Activated naive CD8-positive, alpha-beta T cell treated with anti-CD3 and anti-CD28 coated beads, Interleukin-2, amount 50 U/mL, for 24 hours (primary cell): Measurements from ENCODE around the gene NAA10.

Source experiments
- ATAC-seq: fragments of 150-1000 bp; cut with Tn5 transposase; one replicate; pipeline ENCODE4 v1.10.0; 2021
- DNase-seq: peaks from one replicate; pipeline ENCODE4 v3.0.0; 2021
- H3K27ac Mint-ChIP-seq: one replicate; pipeline ENCODE4 v1.8.0; 2021; ENCODE audit warnings: mild to moderate bottlenecking, mixed read lengths
- H3K27me3 Mint-ChIP-seq: one replicate; pipeline ENCODE4 v1.8.0; 2021; ENCODE audit warnings: mixed read lengths
- H3K36me3 Mint-ChIP-seq: one replicate; pipeline ENCODE4 v1.8.0; 2021; ENCODE audit warnings: low read depth, mixed read lengths
- H3K4me1 Mint-ChIP-seq: one replicate; pipeline ENCODE4 v1.8.0; 2021; ENCODE audit warnings: mixed read lengths
- H3K4me3 Mint-ChIP-seq: one replicate; pipeline ENCODE4 v1.8.0; 2021; ENCODE audit warnings: mild to moderate bottlenecking, moderate library complexity, mixed read lengths
- H3K9me3 Mint-ChIP-seq: one replicate; pipeline ENCODE4 v1.8.0; 2021; ENCODE audit warnings: mixed read lengths

The NAA10 gene

DNA sequence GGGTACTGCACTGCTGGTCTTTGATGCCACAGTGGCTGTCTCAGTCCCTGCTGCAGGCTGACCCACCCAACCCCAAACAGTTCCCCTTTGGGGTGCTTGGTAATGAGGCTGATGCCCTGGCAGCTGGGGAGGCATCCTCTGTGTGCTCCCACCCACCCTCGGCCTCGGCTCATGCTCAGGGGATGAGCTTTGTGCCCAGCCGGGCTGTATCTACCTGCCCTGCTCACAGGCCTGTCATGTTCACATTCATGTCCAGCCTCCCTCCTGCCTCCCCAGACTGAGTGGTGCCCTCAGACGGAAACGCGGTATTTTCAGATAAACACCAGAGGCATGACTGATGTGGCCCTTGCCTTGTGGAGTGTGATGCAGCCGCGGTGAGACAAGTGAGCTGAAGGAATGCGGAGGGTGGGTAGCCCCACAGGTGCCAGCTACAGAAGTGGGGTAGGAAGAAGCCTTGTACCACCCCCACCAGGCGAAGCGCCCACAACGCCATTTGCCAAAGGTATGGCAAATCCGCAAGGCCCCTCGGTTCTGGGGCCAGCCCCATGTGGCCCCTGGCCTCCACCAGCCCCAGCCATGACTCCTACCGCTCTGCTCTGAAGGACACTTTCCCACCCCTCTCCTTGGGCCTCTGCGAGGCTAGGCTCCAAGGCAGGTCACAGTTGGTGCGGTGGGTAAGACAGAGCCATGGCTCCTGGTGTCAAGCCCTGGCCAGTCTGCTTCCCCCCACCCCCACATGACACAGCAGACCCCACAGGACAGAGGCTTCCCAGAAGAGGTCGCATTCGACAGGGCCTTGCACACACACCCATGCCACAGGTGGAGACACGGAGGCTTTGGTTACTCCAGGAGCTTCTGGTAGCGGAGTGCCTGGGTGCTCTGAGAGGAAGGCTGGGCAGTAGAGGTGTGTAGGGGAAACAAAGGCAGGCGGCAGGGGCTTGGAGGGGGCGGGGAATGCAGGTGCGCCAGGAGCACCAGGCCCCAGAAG lies 11.4 kb upstream of the NAA10 start:
- Mint-ChIP-seq H3K36me3 (peaks cover 14% of the 10 kb centered on the region), H3K4me1 (peaks cover 45% of the 10 kb centered on the region), H3K27me3 (no peaks in the 10 kb centered on the region), H3K27ac (no peak overlapping the region), H3K4me3 (no peak overlapping the region), H3K9me3 (no peaks in the 10 kb centered on the region)
- DNase-seq (no peak), ATAC-seq (no peak)

DNA sequence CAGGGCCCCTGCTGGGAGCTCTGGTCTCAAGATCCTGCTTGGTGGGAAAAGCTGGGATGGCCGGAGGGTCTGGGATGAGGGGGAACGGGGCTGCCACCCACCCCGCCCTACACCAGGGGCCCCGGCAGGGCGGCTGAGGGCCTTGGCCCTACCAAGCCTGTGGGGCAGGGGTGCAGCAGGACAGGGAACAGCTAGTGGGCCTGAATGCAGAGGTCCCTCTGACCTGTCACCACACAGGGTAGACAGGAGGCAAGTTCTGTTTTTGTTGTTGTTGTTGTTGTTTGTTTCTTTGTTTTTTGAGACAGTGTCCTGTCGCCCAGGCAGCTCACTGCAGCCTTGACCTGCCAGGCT lies 9.9 kb upstream of the NAA10 start:
- ATAC-seq (no peak), DNase-seq (no peak)
- Mint-ChIP-seq H3K9me3 (no peaks in the 10 kb centered on the region), H3K27me3 (no peaks in the 10 kb centered on the region), H3K4me3 (peak overlapping the region; percentile 80), H3K27ac (no peak overlapping the region), H3K36me3 (peaks cover 6% of the 10 kb centered on the region), H3K4me1 (peaks cover 39% of the 10 kb centered on the region)

DNA sequence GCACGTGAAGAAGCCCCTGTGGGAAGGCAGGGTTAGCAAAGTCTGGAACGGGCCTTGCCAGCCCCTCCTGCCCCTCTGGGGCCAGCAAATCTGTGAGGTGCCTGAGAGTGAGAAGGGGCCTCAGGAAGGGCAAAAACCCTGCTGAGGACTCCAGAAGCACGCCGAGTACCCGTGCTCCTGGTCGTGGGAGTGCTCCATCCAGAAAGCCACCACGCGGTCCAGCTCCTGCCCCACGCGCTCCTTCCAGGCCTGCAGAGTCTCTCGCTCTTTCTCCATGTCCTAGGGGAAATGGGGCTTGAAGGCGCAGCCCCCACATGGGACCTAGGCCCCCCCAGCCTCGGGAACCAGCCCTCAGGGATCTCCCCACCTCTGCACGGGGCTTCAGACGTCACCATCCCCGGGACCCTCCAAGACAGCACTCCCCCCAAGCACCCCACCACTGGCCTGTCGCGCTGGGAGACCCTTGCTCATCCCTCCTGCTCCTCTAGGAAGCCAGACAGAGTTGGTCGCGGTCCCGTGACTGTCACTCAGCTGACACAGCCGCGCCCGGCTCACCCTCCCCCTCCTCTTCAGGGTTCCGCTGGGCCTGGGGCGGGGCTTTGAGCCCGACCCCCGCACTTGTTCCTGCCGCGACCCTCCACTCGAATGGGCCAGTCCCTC lies 9.4 kb upstream of the NAA10 start, which contains the start of gene RENBP:
Gene RENBP (minus strand): TSS at position 504 of the 660 bp plus-strand sequence. CDS start 33 bp downstream, at position 471.
- ATAC-seq (no peak), DNase-seq (peak; percentile 42)
- peaks cover 4% of the 10 kb centered on the region for H3K36me3 Mint-ChIP-seq
- H3K4me1 Mint-ChIP-seq = peaks cover 34% of the 10 kb centered on the region
- H3K9me3 Mint-ChIP-seq = no peaks in the 10 kb centered on the region
- H3K27ac Mint-ChIP-seq = peak within 1 kb of the TSS; percentile 54
- H3K4me3 Mint-ChIP-seq = peak within 1 kb of the TSS; percentile 80
- no peaks in the 10 kb centered on the region for H3K27me3 Mint-ChIP-seq

DNA sequence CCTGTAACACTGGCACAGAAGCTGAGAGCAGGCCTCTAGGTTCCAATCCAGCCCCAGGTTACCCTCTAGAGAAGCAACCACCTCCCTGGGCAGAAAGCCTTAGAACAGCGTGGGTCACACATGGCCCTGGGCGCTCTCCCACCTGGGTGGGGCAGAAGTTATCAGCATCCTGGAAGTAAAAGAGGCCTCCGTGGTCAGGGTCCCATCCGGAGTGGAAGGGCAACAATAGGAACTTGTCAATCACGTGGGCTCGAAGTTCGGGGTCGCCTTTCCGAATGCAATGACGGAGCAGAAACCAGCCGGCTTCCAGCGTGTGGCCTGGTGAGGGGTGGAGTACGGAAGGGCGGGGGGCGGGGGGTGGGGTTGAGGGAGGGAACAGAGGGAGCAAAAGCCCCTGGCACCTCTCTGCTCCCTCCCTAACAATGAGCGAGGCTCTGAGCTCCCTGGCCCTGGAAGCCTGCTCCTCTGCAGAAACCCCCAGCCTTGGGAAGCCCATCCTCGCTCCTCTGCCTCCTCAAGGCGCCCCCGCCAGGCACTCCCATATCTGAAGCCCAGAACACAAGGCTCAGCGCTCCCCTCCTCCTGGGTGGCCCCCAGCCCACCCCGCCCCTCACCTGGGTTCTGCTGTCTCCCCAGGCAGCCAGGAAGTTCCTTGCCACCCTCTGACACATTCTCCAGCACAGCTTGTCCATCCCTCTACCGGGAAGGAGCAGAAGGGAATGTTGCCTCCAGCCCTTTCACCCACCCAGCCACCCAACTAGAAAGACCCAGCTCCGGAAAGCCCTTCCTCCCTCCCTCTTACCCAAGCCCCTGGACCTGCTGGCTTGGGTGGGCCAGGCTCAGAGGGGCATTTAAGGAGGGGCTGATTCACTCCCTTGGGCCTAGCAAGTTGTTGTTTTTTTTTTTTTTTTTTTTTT lies 6.8 kb upstream of the NAA10 start:
- peaks cover 27% of the 10 kb centered on the region for H3K4me1 Mint-ChIP-seq
- DNase-seq (no peak), ATAC-seq (no peak)
- H3K36me3 Mint-ChIP-seq = peaks cover under 1% of the 10 kb centered on the region
- peak overlapping the region; percentile 89 for H3K27ac Mint-ChIP-seq
- peak overlapping the region; percentile 76 for H3K4me3 Mint-ChIP-seq
- no peaks in the 10 kb centered on the region for H3K9me3 Mint-ChIP-seq
- H3K27me3 Mint-ChIP-seq = no peaks in the 10 kb centered on the region

DNA sequence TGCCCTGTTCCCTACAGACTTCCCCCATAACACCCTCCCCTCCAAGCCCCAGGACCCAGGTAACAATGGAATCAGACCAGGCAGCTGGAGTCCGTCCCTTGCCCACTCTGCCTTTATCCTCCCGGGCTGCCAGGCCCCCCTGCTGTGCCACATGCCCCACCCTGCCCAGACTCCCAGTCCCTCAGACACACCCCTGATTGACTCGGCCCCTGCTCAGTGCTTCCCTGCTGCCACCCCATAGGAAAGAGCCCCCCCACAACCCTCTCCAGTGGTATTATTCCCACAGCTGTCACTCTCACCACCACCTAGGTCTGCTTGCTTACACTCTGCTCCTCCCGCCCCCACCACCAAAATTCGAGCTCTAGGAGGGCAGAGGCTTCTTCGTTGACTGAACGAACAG lies 4.7 kb upstream of the NAA10 start:
- no peaks in the 10 kb centered on the region for H3K27me3 Mint-ChIP-seq
- ATAC-seq (no peak), DNase-seq (no peak)
- peaks cover 34% of the 10 kb centered on the region for H3K4me1 Mint-ChIP-seq
- H3K4me3 Mint-ChIP-seq = no peak overlapping the region
- H3K36me3 Mint-ChIP-seq = peaks cover 2% of the 10 kb centered on the region
- H3K9me3 Mint-ChIP-seq = no peaks in the 10 kb centered on the region
- H3K27ac Mint-ChIP-seq = no peak overlapping the region

DNA sequence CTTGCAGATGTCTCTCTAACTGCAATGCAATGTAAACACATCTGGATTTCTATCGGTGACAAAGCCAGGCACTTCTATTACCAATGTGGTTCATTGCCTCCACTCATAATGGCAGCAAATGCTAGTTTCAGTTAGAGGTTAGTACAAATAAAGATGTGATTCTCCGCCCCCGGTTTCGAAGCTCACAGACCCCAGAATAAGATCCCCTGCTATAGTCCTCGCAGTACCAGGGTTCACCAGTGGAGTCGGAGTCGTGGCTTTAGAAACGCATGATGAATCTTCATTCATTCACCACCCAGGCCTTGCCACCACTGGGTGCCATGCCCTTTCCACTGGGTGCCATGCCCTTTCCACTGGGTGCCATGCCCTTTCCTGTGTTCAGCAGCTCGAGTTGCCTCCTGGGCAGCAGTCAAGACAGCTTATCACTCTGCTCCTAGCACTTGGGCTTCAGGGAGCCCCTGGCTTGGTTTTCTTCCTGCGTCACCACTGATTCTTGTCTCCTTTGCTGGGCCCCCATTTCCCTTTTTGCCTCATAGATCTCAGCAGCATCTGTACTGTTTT lies 3.5 kb upstream of the NAA10 start:
- DNase-seq = peak; percentile 30
- Mint-ChIP-seq H3K27ac (peak overlapping the region; percentile 22), H3K27me3 (no peaks in the 10 kb centered on the region)

DNA sequence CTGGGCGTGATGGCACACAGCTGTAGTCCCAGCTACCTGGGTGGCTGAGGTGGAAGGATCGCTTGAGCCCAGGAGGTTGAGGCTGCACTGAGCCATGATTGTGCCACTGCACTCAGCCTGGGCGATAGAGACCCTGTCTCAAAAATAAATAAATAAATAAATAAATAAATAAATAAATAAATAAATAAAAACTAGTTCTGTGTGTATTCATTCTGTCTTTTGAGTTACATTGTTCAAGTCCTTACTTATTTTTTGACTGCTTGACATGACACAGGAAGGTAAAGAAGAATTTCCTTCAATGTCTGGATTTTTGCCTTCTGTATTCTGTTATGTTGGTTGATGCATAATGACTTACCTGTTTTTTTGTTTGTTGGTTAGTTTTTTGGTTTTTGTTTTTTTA lies 2.2 kb upstream of the NAA10 start:
- DNase-seq (no peak), ATAC-seq (no peak)
- Mint-ChIP-seq H3K36me3 (peaks cover 15% of the 10 kb centered on the region), H3K9me3 (no peaks in the 10 kb centered on the region), H3K4me3 (no peak overlapping the region), H3K27ac (no peak overlapping the region), H3K4me1 (peaks cover 31% of the 10 kb centered on the region), H3K27me3 (no peaks in the 10 kb centered on the region)

More for the DNA sequence above, 3.5 kb upstream of the NAA10 start:
- peaks cover 10% of the 10 kb centered on the region for H3K36me3 Mint-ChIP-seq
- H3K9me3 Mint-ChIP-seq = no peaks in the 10 kb centered on the region
- no peak overlapping the region for H3K4me3 Mint-ChIP-seq
- H3K4me1 Mint-ChIP-seq = peaks cover 27% of the 10 kb centered on the region
- ATAC-seq = no peak

DNA sequence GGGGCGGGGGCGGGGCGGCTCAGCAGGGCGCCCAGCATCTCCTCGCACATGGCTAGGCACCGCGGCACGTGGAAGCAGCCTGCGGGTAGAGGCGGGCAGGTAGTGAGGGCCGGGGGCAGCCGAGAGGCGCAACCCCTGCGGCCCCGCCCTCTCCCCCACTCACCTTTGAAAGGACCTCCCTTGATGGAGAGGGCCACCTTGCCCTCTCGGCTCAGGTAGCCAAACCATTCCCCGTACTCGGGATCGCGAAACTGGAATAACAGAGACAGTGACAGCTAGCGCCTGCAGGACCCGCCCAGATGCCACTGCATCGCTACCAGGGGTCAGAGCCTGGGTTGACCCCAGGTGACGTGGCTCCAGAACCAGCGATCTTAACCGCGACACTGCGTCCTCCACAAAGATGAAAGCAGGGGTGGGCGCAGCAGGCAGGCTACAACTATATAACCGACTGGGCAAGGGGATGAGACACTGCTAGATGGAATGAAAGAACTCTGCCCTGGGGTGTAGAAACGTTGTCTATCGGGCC lies 552 bp upstream of the NAA10 start:
- Mint-ChIP-seq H3K4me3 (peak overlapping the region; percentile 73), H3K27me3 (no peaks in the 10 kb centered on the region), H3K36me3 (peaks cover 16% of the 10 kb centered on the region), H3K4me1 (peaks cover 33% of the 10 kb centered on the region), H3K27ac (peak overlapping the region; percentile 64), H3K9me3 (no peaks in the 10 kb centered on the region)
- ATAC-seq = peak; percentile 25
- no peak for DNase-seq

DNA sequence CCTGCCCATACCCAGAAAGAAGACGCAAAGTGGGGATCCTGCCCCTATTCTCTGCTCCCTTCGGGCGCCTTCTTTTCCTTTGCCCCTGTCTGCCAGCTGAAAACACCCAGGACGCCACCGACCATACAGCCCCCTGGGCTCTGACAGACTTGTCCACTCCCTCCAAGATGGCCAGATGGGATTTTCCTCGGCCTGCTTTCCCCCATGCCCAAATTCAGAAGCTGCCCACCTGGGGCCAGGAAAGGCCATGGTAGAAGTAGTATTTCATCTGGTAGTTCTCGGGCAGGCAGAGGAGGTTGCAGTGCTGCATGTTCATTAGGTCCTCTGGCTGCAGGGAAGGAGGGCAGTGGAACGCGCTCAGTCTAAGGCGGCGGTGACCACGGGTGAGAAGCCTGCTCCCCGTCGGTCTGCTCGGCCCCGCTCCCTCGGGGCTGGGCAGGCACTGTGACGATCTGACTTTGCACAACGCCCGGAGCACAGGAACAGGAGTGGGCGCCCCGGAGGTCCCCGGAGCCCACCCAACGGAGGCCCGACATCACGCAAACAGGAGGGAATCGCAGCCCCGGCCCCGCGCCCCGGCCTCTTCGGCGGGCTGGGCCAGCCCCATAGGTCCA lies 582 bp downstream of the NAA10 start:
- no peaks in the 10 kb centered on the region for H3K9me3 Mint-ChIP-seq
- peaks cover 34% of the 10 kb centered on the region for H3K4me1 Mint-ChIP-seq
- peak overlapping the region; percentile 84 for H3K4me3 Mint-ChIP-seq
- ATAC-seq = no peak
- peaks cover 17% of the 10 kb centered on the region for H3K36me3 Mint-ChIP-seq
- H3K27ac Mint-ChIP-seq = peak overlapping the region; percentile 81
- no peaks in the 10 kb centered on the region for H3K27me3 Mint-ChIP-seq
- no peak for DNase-seq

DNA sequence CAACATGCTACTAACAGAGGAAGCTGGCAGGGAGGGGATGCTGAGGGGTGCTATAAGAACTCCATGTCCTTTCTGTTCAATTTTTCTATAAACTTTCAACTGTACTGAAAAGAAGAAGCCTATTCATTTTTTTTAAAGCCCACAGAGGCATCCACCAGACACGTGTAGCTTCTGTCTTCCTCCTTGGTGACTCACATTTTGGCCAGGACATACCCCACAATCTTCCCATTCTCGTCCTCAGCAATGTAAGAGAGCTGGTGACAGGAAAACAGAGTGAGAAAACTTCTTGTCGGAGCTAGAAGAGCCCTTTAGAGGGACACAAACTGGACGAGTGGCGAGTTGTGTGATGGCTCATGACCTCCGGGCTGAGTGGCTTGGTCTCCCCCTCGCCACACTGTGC lies 1.1 kb downstream of the NAA10 start:
- DNase-seq (no peak), ATAC-seq (no peak)
- Mint-ChIP-seq H3K4me3 (peak overlapping the region; percentile 84), H3K27ac (peak overlapping the region; percentile 81), H3K4me1 (peaks cover 38% of the 10 kb centered on the region), H3K27me3 (no peaks in the 10 kb centered on the region), H3K36me3 (peaks cover 21% of the 10 kb centered on the region), H3K9me3 (no peaks in the 10 kb centered on the region)

DNA sequence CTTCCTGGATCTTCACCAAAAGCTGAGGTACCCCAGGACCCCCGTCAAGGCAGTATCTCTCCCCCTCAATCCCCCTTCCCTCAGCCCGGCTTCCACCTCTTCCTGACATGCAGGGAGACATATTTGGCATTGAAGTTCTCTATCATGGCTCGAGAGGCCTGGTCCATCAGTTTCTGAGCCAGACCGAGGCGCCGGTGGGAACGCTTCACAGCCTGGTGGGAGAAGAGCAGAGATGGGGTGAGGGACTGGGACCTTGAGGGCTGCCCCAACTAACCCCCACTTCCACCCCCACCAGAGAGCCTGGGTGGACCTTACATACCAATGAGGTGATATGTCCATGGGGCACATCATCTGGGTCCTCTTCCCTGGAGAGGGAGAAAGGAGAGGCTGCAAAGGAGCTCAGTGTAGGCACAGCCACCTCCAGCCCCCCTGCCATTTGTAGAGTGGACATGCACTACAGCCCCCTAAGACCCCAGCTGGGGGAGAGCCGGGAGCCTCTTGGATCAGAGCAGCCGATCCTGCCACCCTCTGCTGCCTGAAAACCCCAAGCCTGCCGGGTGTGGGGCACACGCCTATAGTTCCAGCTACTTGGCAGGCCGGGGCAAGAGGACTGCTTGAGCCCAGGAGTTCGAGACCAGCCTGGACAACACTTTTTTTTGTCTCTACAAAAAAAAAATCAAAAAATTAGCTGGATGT lies 2.5 kb downstream of the NAA10 start:
- H3K27ac Mint-ChIP-seq = no peak overlapping the region
- no peaks in the 10 kb centered on the region for H3K27me3 Mint-ChIP-seq
- ATAC-seq = no peak
- peak overlapping the region; percentile 84 for H3K4me3 Mint-ChIP-seq
- no peaks in the 10 kb centered on the region for H3K9me3 Mint-ChIP-seq
- H3K4me1 Mint-ChIP-seq = peaks cover 34% of the 10 kb centered on the region
- no peak for DNase-seq
- peaks cover 23% of the 10 kb centered on the region for H3K36me3 Mint-ChIP-seq

DNA sequence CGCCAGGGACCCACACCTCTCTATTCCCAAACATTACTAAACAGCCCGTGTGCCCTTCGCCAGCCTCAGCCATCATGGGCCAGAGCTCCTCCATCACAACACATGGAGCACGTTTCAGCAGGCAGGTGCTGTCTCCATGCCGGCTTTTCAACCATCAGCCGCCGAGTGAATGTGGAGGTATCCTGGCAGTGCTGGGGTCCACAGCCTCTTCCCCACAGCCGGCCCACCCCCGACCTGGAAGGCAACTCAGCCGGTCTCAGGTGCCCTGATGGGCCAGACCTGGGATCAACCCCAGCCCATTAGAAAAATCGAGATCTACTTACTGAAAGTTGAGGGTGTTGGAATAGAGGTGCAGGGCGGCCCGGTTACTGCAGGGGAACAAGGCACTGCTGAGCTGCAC lies 3.1 kb downstream of the NAA10 start:
- Mint-ChIP-seq H3K27me3 (no peaks in the 10 kb centered on the region), H3K36me3 (peaks cover 23% of the 10 kb centered on the region), H3K4me1 (peaks cover 32% of the 10 kb centered on the region), H3K9me3 (no peaks in the 10 kb centered on the region), H3K27ac (peak overlapping the region; percentile 41), H3K4me3 (no peak overlapping the region)
- no peak for ATAC-seq
- DNase-seq = no peak

DNA sequence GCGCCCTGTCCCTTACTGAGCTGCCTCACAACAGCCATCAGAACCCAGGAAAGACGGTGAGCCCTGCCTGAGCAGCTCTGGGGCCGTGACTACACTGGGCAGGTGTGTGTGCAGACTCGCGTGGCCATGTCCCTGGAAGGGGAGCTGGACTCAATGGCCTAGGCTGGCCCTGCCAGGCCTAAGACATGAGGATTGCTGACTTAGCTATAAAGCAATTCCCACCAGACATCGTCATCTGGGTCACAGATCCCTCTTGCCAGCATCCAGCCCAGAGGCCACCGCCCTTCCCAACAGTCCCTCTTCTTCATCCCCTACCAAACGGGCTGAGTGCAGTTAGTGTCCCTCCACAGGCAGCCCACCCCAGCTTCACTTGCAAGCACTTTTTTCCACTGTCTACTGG lies 3.7 kb downstream of the NAA10 start:
- no peaks in the 10 kb centered on the region for H3K27me3 Mint-ChIP-seq
- ATAC-seq (no peak), DNase-seq (no peak)
- no peaks in the 10 kb centered on the region for H3K9me3 Mint-ChIP-seq
- peaks cover 29% of the 10 kb centered on the region for H3K4me1 Mint-ChIP-seq
- H3K4me3 Mint-ChIP-seq = no peak overlapping the region
- H3K27ac Mint-ChIP-seq = peak overlapping the region; percentile 41
- peaks cover 22% of the 10 kb centered on the region for H3K36me3 Mint-ChIP-seq
